Keratinocyte (primary cell): ENCODE data around the gene CTNNA3. TPM values are rescaled to one million over a fixed set of nuclear protein-coding genes. Genes with fewer than 3 reads are reported as not detected.

ENCODE experiments used
- DNase-seq: peaks from one replicate; pipeline ENCODE4 v3.0.0-alpha.2; 2011; ENCODE audit warnings: low read depth, missing footprints, low spot score
- FAIRE-seq: peaks from 2 replicates; lab custom pipeline; 2011; peaks lifted over from hg19 to GRCh38; lab: Jason Lieb, UNC
- H2AFZ ChIP-seq: 2 replicates; pipeline ENCODE4 v1.6.0; 2012; ENCODE audit warnings: low read length, control low read depth, inconsistent platforms; ENCODE audit not compliant: control insufficient read depth
- H3K27ac ChIP-seq: 2 replicates; pipeline ENCODE4 v1.5.1; 2011; ENCODE audit warnings: low read length; ENCODE audit not compliant: control insufficient read depth, insufficient read depth
- H3K27me3 ChIP-seq: 3 replicates; pipeline ENCODE4 v1.6.0; 2011; ENCODE audit warnings: low read length; ENCODE audit not compliant: control insufficient read depth, insufficient read depth; ENCODE audit errors: extremely low read depth
- H3K36me3 ChIP-seq, 2 experiments: 2 replicates in 1 of 2; 3 replicates in 1 of 2; pipeline ENCODE4 v1.5.1; 2011; ENCODE audit warnings: low read length in 2 of 2, mild to moderate bottlenecking in 1 of 2; ENCODE audit not compliant: control insufficient read depth in 2 of 2, insufficient read depth in 2 of 2; ENCODE audit errors: extremely low read depth in 1 of 2
- H3K4me1 ChIP-seq: 3 replicates; pipeline ENCODE4 v1.5.1; 2011; ENCODE audit warnings: low read length; ENCODE audit not compliant: control insufficient read depth, insufficient read depth; ENCODE audit errors: extremely low read depth
- H3K4me2 ChIP-seq: 3 replicates; pipeline ENCODE4 v1.6.0; 2011; ENCODE audit warnings: low read depth, low read length; ENCODE audit not compliant: control insufficient read depth, insufficient read depth; ENCODE audit errors: extremely low read depth
- H3K4me3 ChIP-seq, 3 experiments: fragments of 200-600 bp in 1 of 3; sonication (generic) in 1 of 3; 2 replicates in 2 of 3; 3 replicates in 1 of 3; pipeline ENCODE4 v1.5.1; 2011 to 2016; ENCODE audit warnings: low read length in 3 of 3, mild to moderate bottlenecking in 3 of 3, control low read depth in 2 of 3, inconsistent platforms in 1 of 3, low read depth in 1 of 3, mixed read lengths in 1 of 3, mixed run types in 1 of 3, moderate library complexity in 1 of 3; ENCODE audit not compliant: control insufficient read depth in 2 of 3, insufficient read depth in 2 of 3; ENCODE audit errors: extremely low read depth in 1 of 3
- H3K79me2 ChIP-seq: 2 replicates; pipeline ENCODE4 v1.6.0; 2012; ENCODE audit warnings: low read length; ENCODE audit not compliant: control insufficient read depth, insufficient read depth
- H3K9ac ChIP-seq: 3 replicates; pipeline ENCODE4 v1.6.0; 2011; ENCODE audit warnings: low read length; ENCODE audit not compliant: control insufficient read depth, insufficient read depth; ENCODE audit errors: extremely low read depth
- H3K9me1 ChIP-seq: 3 replicates; pipeline ENCODE4 v1.6.0; 2011; ENCODE audit warnings: low read length; ENCODE audit not compliant: control insufficient read depth, insufficient read depth; ENCODE audit errors: extremely low read depth
- H3K9me3 ChIP-seq: 2 replicates; pipeline ENCODE4 v1.5.1; 2012; ENCODE audit warnings: low read depth, low read length; ENCODE audit not compliant: control insufficient read depth
- H4K20me1 ChIP-seq: 3 replicates; pipeline ENCODE4 v1.6.0; 2011; ENCODE audit warnings: low read length; ENCODE audit not compliant: control insufficient read depth, insufficient read depth; ENCODE audit errors: extremely low read depth
- CTCF ChIP-seq, 3 experiments: IDR thresholded peaks in 1 of 3; conservative IDR thresholded peaks in 1 of 3; optimal IDR thresholded peaks in 1 of 3; 2 replicates in 2 of 3; 3 replicates in 1 of 3; pipeline versions ENCODE3 to v1.5.1; 2011; ENCODE audit warnings: low read length in 3 of 3, mild to moderate bottlenecking in 3 of 3, moderate library complexity in 2 of 3, control low read depth in 1 of 3, inconsistent platforms in 1 of 3; ENCODE audit not compliant: insufficient read depth in 2 of 3; ENCODE audit errors: extremely low read depth in 1 of 3
- EZH2 ChIP-seq: IDR thresholded peaks from one replicate; pipeline ENCODE4 v1.6.1; 2012; ENCODE audit warnings: inconsistent platforms, mild to moderate bottlenecking, low read length, moderate library complexity
- dilution Hi-C: fragments of 300-500 bp; cut with MboI; formaldehyde crosslinking; loops from one replicate; pipeline ENCODE4 v1.7.0; 2020; ENCODE audit warnings: low sequenced_read_pairs; ENCODE audit not compliant: extremely low pct_ligation_motif_present
- polyA plus RNA-seq, 5 experiments: library from polyadenylated mRNA; depleted of rRNA in 3 of 5; stranded (reverse) in 3 of 5; stranded (forward) in 1 of 5; unstranded in 1 of 5; fragments of >200 nt; gene quantifications; 1 replicate in 1 of 5; 2 replicates in 3 of 5; 3 replicates in 1 of 5; pipeline versions ENCODE4 v1.2.1 to v1.2.3, GENCODE V29; 2011 to 2012; ENCODE audit warnings: missing spikeins in 2 of 5, low read depth in 1 of 5, low replicate concordance in 1 of 5

CTNNA3 gene
- polyA plus RNA-seq, 1 donor (not counting 4 experiments of a cell fraction or from before 2014, with no cell fraction given): 0.01 TPM

- FAIRE-seq: no peak
- no peaks in the 10 kb centered on the region for H3K9me1 ChIP-seq
Observed at GRCh38 chr10:66265398-66265797, 1430.6 kb downstream of the CTNNA3 start.

GRCh38 chr10:66259836-66260235, 1436.2 kb downstream of the CTNNA3 start:
- Histone ChIP-seq H4K20me1 (no peaks in the 10 kb centered on the region), H3K9me3 (no peaks in the 10 kb centered on the region), H3K27ac (no peak overlapping the region), H3K9me1 (no peaks in the 10 kb centered on the region), H3K79me2 (no peaks in the 10 kb centered on the region), H3K9ac (no peak overlapping the region), H3K27me3 (no peaks in the 10 kb centered on the region), H3K36me3 (no peaks in the 10 kb centered on the region), H2AFZ (no peak overlapping the region), H3K4me1 (no peaks in the 10 kb centered on the region), H3K4me2 (no peak overlapping the region), H3K4me3 (no peak overlapping the region)
- dilution Hi-C loops: no loop called here
- DNase-seq (no peak), FAIRE-seq (no peak)
- TF ChIP-seq EZH2 (no peak), CTCF (optimal IDR thresholded peaks at IDR 0.05 in 1 of 3, IDR thresholded peaks at IDR 0.05 in 1 of 3, conservative IDR thresholded peaks at IDR 0.05 in 1 of 3; ENCODE audit: extremely low read depth in 1 of 3, insufficient read depth in 2 of 3, low read length in 3 of 3) (no peak)

More at GRCh38 chr10:66265398-66265797, 1430.6 kb downstream of the CTNNA3 start:
- H3K27ac ChIP-seq: no peak overlapping the region
- no peak overlapping the region for H2AFZ ChIP-seq
- no peaks in the 10 kb centered on the region for H4K20me1 ChIP-seq
- no peaks in the 10 kb centered on the region for H3K9me3 ChIP-seq
- dilution Hi-C loops: no loop called here
- TF ChIP-seq CTCF (optimal IDR thresholded peaks at IDR 0.05 in 1 of 3, IDR thresholded peaks at IDR 0.05 in 1 of 3, conservative IDR thresholded peaks at IDR 0.05 in 1 of 3; ENCODE audit: extremely low read depth in 1 of 3, insufficient read depth in 2 of 3, low read length in 3 of 3) (no peak), EZH2 (no peak)
- no peak overlapping the region for H3K4me2 ChIP-seq
- H3K79me2 ChIP-seq: no peaks in the 10 kb centered on the region
- no peaks in the 10 kb centered on the region for H3K36me3 ChIP-seq
- H3K9ac ChIP-seq: no peak overlapping the region
- H3K4me1 ChIP-seq: no peaks in the 10 kb centered on the region
- DNase-seq: no peak
- H3K4me3 ChIP-seq: no peak overlapping the region
- H3K27me3 ChIP-seq: no peaks in the 10 kb centered on the region
